ENCODE results near the gene KIF15. TPM values are rescaled to one million over a fixed set of nuclear protein-coding genes. Genes with fewer than 3 reads are reported as not detected.
A peak's percentile ranks its signal among the peaks of the same experiment; 100 is the strongest.

The KIF15 gene
- total RNA-seq, 4 donors from 2014 or later, result 0.13 to 2.4 (median 0.51) TPM

GRCh38 chr3:44722103-44722401 is 39.5 kb upstream of the KIF15 start:
- Histone ChIP-seq H3K9me3 (peaks cover 5 to 98% (median 9%) of the 10 kb centered on the region in 3 donors), H3K36me3 (peaks cover 8 to 69% of the 10 kb centered on the region in 2 donors), H3K4me3 (no peak overlapping the region), H3K4me1 (no peaks in the 10 kb centered on the region), H3K27ac (no peak overlapping the region), H3K27me3 (no peaks in the 10 kb centered on the region)
- 100% methylated on average over 1 of the region's 1 CpG for WGBS, 2 donors (ENCODE audit: low coverage in 1 of 2)
- ATAC-seq, result no peak
- TF ChIP-seq POLR2AphosphoS5 (IDR thresholded peaks at IDR 0.05) (no peak), CTCF (IDR thresholded peaks at IDR 0.05) (no peak), EP300 (IDR thresholded peaks at IDR 0.05) (no peak), POLR2A (IDR thresholded peaks at IDR 0.05) (no peak)

GRCh38 chr3:44729384-44729910 is 32.1 kb upstream of the KIF15 start, which contains the start of gene ZNF501:
TSS of gene ZNF501 (plus strand) at chr3:44729635. CDS start at chr3:44734422, 4,787 bp downstream.
- Histone ChIP-seq H3K9me3 (peaks cover 0 to 69% (median 3%) of the 10 kb centered on the region in 3 donors), H3K4me1 (peaks cover 0 to 13% (median 6%) of the 10 kb centered on the region in 3 donors), H3K4me3 (peak within 1 kb of the TSS; percentile 71 to 84), H3K36me3 (peaks cover 0 to 40% of the 10 kb centered on the region in 2 donors), H3K27me3 (no peaks in the 10 kb centered on the region), H3K27ac (peak within 1 kb of the TSS in 3 of 4 donors; percentile 70 to 76 (median 74))
- ATAC-seq, result peak; percentile 99
- TF ChIP-seq POLR2AphosphoS5 (IDR thresholded peaks at IDR 0.05) (peak; percentile 72), EP300 (IDR thresholded peaks at IDR 0.05) (no peak), CTCF (IDR thresholded peaks at IDR 0.05) (peak in 1 of 4 experiments; percentile 31), POLR2A (IDR thresholded peaks at IDR 0.05) (peak; percentile 24 to 29)
- 0 to 2% methylated on average over 3 to 9 of the region's 46 CpGs for WGBS, 2 donors (ENCODE audit: low coverage in 1 of 2)

GRCh38 chr3:44734646-44735168 is 26.9 kb upstream of the KIF15 start:
- no peak for ATAC-seq
- WGBS, 2 donors (ENCODE audit: low coverage in 1 of 2), result 89% methylated on average over 3 of the region's 3 CpGs
- H3K36me3 ChIP-seq, result peaks cover 0 to 55% of the 10 kb centered on the region in 2 donors

GRCh38 chr3:44761101-44761423 is 532 bp upstream of the KIF15 start:
- no peak for ATAC-seq
- no peaks in the 10 kb centered on the region for H3K9me3 ChIP-seq
- H3K27me3 ChIP-seq, result no peaks in the 10 kb centered on the region
- peaks cover 0 to 19% of the 10 kb centered on the region in 2 donors for H3K36me3 ChIP-seq
- peak overlapping the region; percentile 11 to 81 (median 68) for H3K27ac ChIP-seq
- WGBS, 2 donors (ENCODE audit: low coverage in 1 of 2), result 0 to 3% methylated on average over 10 to 11 of the region's 15 CpGs
- peak overlapping the region; percentile 76 to 79 for H3K4me3 ChIP-seq
- peaks cover 0 to 21% (median 0%) of the 10 kb centered on the region in 3 donors for H3K4me1 ChIP-seq
- TF ChIP-seq POLR2A (IDR thresholded peaks at IDR 0.05) (no peak), CTCF (IDR thresholded peaks at IDR 0.05) (no peak), POLR2AphosphoS5 (IDR thresholded peaks at IDR 0.05) (no peak), EP300 (IDR thresholded peaks at IDR 0.05) (no peak)

More at GRCh38 chr3:44734646-44735168, 26.9 kb upstream of the KIF15 start:
- Histone ChIP-seq H3K9me3 (peaks cover 3 to 89% (median 3%) of the 10 kb centered on the region in 3 donors), H3K27ac (no peak overlapping the region), H3K4me1 (peaks cover 0 to 7% (median 0%) of the 10 kb centered on the region in 3 donors), H3K4me3 (no peak overlapping the region), H3K27me3 (no peaks in the 10 kb centered on the region)
- TF ChIP-seq EP300 (IDR thresholded peaks at IDR 0.05), result no peak
- TF ChIP-seq POLR2AphosphoS5 (IDR thresholded peaks at IDR 0.05), result no peak
- no peak for TF ChIP-seq POLR2A (IDR thresholded peaks at IDR 0.05)
- TF ChIP-seq CTCF (IDR thresholded peaks at IDR 0.05), result no peak

GRCh38 chr3:44762170-44762677 is 630 bp downstream of the KIF15 start:
- no peak for ATAC-seq
- Histone ChIP-seq H3K4me3 (peak overlapping the region; percentile 76 to 79), H3K4me1 (peaks cover 0 to 21% (median 0%) of the 10 kb centered on the region in 3 donors), H3K9me3 (no peaks in the 10 kb centered on the region), H3K27ac (peak overlapping the region in 1 of 4 donors; percentile 81), H3K27me3 (no peaks in the 10 kb centered on the region), H3K36me3 (peaks cover 0 to 16% of the 10 kb centered on the region in 2 donors)
- TF ChIP-seq EP300 (IDR thresholded peaks at IDR 0.05), result no peak
- TF ChIP-seq POLR2A (IDR thresholded peaks at IDR 0.05), result no peak
- TF ChIP-seq POLR2AphosphoS5 (IDR thresholded peaks at IDR 0.05), result no peak
- no peak for TF ChIP-seq CTCF (IDR thresholded peaks at IDR 0.05)
- WGBS, 2 donors (ENCODE audit: low coverage in 1 of 2), result 0 to 3% methylated on average over 9 of the region's 9 CpGs
